Measurements from ENCODE around the gene TNFRSF19.
A peak's percentile ranks its signal among the peaks of the same experiment; 100 is the strongest.

Gene TNFRSF19

DNA sequence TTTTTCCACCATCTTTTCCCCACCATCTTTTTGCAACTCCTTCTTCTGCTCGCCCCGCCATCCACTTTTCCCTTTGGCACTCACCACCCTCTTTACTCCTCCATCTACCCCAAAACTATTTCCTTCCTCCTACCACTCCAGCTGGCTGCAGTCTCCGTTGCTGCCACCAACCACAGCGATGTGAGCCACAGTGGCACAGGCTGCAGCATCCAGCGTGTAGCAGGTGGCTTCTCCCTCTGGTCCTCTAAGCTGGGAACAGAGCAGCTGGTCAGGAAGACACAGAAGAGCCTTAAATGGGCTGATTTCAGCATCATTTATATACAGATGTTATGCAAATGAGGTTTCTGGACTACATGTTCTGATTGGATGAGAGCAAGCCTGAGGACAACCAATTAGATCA, 144.5 kb downstream of the TNFRSF19 start:
- DNase-seq, result no peak

GRCh38 chr13:23715092-23715761, 145.0 kb downstream of the TNFRSF19 start:
- no peak for DNase-seq

DNA sequence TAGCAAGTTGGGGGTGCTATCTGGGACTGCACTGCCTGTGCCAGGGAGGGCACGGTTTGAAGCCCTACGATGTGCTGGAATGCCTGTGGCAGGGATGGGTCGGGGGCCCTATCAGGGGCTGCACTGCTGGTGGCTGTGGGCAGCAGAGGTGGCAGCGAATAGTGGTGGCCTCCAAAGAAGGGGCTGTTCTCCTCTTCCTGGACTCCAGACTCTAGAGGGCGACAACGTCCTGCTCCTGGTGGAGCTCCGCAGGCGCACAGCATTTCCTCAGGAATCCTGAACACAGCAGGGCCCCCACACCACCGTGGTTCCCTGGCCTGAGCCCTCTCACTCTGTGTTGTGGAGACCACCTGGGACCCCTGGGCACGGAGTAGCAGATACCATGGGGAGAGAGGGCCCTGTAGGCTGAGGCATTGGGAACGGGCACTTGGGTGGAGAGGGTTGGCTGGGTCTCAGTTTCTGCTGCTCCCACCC, 145.6 kb downstream of the TNFRSF19 start:
- no peak for DNase-seq

DNA sequence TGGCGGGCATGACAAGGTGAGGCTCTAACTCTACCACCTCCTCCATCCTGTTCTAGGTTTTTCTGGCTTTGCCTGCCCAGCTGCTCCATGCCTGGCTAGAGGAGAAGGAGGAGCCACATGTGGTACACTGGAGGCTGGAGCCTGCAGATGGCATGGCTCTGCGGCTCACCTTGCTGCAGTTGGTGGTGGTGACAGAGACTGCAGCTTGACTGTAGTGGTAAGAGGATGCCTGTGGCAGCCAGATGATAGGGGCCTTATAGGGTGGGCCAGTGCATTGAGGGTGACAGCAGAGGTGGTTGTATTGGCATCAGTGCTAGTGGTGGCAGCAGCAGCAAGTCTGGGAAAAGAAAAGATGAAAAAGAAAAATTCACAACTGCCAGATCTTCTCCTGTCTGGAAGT, 146.2 kb downstream of the TNFRSF19 start:
- DNase-seq, result no peak

DNA sequence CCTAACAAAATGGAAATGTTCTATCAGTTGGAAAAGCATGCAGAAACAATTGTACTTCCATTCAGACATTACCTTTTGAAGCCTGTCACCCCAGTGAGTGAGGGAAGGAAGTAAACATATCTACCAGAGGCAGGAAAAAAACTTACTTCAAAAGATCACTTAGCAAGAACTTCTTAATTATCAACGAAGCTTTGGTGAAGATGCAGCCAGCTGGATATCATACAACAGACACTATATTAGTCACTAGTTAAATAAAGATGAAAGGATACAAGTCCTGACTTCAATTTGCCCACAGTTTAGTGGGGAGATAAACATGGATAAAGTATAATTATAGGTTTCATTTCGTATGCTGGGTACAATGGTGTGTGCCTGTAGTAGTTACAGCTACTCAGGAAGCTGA, 148.8 kb downstream of the TNFRSF19 start:
- DNase-seq, result no peak

DNA sequence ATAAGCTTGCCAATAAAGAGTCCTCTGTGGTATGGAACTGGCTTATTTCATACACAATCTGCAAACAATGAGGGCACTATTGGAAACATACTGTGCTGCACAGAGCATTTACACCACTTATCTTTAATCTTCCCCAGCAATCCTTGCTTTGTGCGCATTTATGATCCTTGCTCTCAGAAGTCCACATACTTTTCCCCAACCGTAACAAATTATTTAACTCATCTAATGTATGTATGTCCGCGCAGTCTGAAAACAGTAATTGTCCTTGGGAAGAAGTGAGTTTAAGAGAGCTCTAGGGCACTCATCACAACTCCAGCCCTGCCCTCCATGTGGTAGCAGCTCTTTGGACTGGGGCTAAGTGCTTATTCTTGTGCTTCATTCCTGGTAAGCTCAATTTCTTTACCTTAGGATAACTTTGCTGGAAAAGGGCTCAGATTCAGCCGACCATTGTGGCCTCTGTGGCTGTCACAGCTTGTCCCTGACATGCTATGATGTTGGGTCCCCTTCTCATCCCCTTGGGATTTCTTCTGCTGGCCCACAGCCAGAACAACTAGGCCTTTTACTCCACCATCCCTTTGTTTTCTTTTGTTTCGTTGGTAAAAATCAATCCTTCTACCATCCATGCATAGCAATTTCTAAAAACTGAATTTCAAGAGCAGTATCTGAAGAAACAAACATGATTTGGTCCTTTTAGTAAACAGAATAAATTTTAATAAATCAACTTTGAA, 152.7 kb downstream of the TNFRSF19 start:
- no peak for DNase-seq

- DNase-seq, result peak in 2 of 58 donors; percentile 8 to 17
Measured at GRCh38 chr13:23723471-23723870, 153.3 kb downstream of the TNFRSF19 start.

DNA sequence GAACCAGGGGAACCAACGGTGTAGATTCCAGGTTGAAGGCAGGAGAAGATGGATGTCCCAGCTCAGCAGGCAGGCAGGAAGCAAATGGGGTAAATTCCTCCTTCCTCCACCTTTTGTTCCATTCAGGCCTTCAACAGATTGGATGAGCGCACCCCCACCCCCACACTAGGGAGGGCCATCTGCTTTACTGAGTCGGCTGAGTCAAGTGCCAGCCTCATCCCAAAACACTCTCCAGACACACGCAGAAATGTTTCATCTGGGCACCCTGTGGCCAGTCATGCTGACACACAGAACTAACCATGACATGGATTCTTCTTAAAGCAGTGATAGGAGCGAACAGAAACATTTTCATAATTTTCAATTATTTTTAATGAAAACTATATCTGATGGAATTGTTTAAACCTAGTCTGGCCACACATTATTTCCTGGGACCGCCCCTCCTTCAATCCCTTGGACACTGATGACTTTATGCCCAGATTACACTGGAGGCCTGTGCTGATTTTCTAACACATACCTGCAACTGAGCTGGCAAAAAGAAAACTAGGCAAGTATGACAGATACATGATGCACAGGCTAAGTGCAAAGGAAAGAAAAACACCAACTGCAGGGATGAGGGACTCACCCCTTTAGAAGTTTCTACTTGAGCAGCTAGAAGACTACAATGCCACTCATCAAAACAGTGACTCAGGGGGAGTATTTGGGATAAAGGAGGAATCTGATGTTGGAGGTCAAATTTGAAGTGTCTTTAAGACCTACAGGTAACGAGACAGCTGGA, 154.2 kb downstream of the TNFRSF19 start:
- peak in 1 of 58 donors; percentile 12 for DNase-seq

Data from anterior cingulate cortex (tissue), 58 donors.